Measurements from ENCODE around the gene ZBTB46.

DNA sequence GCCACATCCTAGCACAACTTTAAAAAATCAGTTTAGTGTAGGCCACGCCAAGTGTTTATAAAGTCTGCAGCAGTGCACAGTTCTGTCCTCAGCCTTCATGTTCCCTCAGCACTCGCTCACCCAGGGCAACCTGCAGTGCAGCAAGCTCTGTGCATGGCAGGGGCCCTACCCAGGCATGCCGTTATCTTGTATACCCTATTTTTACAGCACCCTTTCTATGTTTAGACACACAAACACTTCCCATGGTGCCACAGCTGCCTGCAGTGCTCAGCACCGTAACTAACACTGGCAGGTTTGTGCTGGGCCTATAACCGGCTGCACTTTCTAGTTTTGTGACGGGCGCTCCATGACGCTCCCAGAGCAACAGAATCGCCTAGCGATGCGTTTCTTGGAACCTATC is 43.8 kb downstream of the ZBTB46 start:
- TF ChIP-seq, protein P1, sequence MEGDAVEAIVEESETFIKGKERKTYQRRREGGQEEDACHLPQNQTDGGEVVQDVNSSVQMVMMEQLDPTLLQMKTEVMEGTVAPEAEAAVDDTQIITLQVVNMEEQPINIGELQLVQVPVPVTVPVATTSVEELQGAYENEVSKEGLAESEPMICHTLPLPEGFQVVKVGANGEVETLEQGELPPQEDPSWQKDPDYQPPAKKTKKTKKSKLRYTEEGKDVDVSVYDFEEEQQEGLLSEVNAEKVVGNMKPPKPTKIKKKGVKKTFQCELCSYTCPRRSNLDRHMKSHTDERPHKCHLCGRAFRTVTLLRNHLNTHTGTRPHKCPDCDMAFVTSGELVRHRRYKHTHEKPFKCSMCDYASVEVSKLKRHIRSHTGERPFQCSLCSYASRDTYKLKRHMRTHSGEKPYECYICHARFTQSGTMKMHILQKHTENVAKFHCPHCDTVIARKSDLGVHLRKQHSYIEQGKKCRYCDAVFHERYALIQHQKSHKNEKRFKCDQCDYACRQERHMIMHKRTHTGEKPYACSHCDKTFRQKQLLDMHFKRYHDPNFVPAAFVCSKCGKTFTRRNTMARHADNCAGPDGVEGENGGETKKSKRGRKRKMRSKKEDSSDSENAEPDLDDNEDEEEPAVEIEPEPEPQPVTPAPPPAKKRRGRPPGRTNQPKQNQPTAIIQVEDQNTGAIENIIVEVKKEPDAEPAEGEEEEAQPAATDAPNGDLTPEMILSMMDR (IDR thresholded peaks at IDR 0.05), result no peak
- TF ChIP-seq POLR2A (IDR thresholded peaks at IDR 0.05) (no peak), EP300 (IDR thresholded peaks at IDR 0.05) (no peak)
